ENCODE data around the gene OR4E1.

Gene OR4E1

GRCh38 chr14:21626491-21627230, 47.0 kb downstream of the OR4E1 start:
- no peaks in the 10 kb centered on the region for H4K20me1 ChIP-seq
- H3K4me3 ChIP-seq = no peak overlapping the region
- H3K9ac ChIP-seq = no peak overlapping the region
- H3K9me3 ChIP-seq = no peaks in the 10 kb centered on the region
- TF ChIP-seq Cebpa-rat (IDR thresholded peaks at IDR 0.05) = no peak
- H3K36me3 ChIP-seq = no peaks in the 10 kb centered on the region
- H3K27ac ChIP-seq = no peak overlapping the region
- no peak overlapping the region for H3K4me2 ChIP-seq
- H3K27me3 ChIP-seq = no peaks in the 10 kb centered on the region
- H3K4me1 ChIP-seq = no peaks in the 10 kb centered on the region
